Measurements from ENCODE around the gene FNTB.

The FNTB gene

DNA sequence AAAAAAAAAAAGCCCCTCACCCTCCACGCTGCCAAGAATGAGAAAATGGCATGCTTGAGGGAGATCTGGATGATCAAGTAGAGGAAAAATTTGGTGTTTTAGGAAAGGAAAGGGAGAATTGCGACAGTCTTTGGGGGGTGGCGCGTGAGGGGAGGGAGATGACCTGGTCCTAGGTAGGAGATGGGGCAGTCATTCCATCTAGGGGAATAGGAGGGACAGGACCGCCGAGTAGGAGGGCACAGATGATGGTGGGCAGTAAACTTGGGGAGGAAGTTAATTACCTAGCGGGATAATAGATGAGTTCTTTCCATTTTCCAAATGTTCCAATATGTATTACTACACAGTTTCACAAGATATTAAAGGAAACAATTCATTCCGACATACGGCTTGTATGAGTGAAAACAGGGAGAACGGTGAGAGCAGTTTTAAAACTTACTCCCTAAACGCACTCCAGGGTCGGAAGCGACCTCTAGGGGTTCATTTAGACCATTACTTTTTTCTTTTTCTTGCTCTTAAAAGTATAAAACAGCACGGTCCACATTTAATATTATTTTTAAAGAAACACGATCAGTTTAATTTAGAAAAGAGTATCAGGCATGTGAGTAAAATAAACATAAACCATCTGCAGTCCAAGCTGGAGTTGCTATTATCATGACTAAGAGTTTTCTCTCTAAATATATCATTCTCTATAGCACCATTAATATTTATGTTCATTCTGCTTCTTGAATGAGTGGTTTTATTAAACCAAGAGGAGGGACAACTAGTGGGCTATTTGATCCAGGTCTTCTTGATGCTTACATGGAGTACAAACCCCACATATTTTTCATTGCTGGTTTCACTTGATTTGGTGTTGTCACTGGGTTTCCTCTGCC lies 3.0 kb upstream of the FNTB start:
- DNase-seq: no peak

DNA sequence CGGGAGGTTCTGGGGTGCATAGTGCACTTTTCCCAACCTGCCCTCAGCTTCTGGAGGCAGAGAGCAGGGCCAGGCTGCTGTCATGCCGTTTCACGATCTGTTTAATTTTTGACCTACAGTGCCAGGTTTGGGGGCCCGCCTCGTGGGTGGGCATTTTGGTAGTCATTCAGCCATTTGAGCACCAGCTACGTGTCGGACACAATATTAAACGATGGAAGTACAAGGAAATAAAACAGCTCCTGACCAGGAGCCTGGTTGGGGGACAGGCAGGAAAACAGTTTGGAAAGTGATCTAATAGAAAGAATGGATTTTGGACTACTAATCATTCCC lies 708 bp downstream of the FNTB start:
- no peak for DNase-seq

DNA sequence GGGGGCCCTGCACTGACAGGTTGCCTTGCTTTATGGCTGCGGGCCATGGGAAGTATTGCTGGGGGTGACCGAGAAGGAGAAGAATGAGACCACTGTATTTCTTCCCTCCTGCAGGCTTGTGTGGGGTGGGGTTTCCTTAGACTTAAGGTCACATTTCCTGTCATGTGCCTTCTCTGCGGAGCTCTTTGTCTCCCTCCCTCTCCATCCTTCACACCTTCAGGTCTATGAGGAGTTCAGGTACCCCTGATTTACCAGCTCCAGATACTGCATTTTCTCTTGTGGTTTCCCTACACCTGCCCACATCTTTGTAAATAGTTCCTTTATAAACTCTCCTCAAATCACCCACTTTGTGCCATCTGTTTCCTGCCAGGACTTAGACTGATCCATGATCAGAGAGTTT lies 3.6 kb downstream of the FNTB start:
- no peak for DNase-seq

DNA sequence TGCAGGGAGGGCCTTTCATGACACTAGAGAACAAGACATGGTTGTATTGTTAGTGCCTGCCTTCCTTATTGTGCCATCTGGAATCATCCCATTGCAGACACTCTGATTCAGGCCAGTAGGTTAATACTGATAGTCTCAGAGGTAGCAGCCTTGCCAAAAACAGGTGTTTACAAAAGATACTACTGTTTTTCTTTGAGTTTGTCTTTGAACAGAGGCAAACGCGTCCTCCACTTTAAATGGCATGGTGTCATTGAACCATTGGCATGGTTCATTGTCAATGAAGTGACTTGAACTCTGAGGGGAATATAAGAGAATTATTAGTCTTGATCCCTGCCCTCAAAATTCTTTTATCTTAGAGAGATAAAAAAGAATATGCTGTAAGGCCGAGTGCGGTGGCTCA lies 4.2 kb downstream of the FNTB start:
- DNase-seq: no peak

DNA sequence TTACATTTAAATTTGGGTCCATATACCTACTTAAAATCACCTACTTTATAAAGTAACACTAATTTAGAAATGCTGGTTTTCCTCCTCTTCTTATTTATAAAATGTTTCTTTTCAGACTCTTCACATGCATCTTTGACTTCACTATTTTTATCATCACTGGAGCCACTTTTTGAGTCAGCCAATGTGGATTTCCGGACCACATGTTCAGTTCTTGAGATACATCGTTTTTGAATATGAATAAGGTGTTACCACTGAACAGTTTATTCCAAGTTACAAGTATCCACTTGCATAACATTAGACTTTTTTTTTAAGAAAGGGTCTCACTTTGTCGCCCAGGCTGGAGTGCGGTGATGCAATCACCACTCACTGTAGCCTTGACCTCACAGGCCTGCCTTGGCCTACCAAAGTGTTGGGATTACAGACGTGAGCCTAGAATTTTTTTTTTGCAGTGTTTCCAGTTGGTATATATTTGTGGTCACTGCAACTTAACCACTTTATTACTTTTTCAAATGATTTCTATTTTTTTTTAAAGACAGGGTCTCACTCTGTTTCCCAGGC lies 5.7 kb downstream of the FNTB start:
- no peak for DNase-seq

DNA sequence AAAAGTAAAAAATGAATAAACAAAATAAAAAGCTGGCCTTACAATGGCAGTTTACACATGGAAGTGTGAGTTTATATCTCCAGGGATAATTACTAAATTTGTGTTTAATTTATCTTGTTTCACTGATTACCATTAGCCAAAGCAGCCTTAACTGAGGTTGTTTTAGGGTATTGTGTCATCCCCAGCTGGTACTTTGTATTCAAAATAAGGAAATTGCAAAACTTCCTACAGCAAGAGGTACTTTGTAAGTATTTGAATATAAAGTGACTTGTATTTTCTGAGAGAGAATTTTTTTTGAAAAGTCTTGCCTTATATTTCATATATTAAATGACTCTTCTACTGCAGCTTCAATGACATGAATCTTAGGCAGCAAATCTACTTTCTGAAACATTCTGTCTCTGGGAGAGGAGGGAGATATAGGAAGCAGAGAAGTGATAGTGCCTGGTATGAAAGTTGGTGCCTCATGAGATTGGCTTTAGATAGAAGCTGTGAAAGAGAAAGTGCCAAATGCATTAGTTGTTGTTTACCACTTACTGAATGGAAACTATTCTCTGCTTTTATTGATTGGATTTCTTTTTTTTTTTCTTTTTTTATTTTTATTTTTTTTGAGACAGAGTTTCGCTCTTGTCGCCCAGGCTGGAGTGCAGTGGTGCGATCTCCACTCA lies 6.7 kb downstream of the FNTB start:
- no peak for DNase-seq

DNA sequence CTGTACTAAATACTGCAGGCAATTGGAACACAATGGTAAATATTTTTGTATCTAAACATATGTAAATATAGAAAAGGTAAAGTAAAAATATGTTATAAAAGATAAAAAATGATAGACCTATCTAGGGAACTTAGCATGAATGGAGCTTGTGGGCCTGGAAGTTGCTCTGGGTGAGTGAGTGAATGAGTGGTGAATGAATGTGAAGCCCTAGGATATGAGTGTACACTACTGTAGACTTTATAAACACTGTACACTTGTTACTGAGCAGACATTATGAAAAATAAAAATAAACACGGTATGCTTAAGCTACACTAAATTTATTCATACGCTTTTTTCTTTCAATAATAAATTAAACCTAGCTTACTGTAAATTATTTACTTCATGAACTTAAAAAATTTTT lies 7.8 kb downstream of the FNTB start:
- DNase-seq: no peak

DNA sequence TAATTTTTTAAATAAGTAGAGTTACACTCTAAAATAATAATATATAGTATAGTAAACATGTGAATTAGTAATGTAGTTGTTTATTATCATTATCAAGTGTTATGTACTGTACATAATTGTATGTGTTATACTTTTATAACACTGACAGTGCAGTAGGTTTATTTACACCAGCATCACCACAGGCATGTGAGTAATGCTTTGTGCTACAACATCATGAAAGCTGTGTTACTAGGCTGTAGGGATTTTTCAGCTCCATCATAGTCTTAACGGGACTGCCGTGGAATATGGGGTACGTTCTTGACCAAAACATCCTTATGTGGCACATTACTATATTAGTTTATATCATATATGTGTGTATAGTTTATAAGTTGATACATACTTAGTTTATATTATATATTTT lies 8.6 kb downstream of the FNTB start:
- no peak for DNase-seq

DNA sequence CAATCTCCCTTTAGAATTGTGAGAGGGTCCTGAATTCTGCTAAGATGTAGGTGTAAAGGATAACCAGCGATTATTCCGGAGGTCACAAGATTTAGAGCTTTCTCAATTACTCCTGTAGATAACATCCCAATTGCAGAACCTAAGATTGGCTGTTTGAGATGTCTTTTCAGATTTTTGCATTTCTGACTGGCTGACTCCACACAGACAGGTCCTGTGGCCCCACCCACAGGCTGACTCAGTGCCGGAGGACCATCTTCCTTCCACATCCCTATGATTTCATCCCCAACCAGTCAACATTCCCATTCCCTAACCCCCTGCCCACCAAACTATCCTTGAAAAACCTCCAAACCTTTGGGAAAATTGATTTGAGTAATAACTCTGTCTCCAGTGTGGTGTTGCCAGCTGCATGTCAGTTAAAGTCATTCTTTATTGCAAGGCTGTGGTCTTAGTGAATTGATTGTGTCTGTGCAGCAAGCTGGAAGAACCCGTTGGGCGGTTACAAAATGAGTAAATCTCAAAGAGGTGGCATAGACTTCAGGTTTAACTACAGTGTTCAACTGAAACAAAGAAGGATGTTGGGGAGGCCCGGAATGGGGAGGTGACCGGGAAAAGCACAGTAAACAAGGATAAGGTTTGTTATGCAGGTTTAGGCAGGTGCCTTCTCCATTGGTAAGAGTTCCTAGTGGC lies 10.6 kb downstream of the FNTB start:
- DNase-seq: no peak

DNA sequence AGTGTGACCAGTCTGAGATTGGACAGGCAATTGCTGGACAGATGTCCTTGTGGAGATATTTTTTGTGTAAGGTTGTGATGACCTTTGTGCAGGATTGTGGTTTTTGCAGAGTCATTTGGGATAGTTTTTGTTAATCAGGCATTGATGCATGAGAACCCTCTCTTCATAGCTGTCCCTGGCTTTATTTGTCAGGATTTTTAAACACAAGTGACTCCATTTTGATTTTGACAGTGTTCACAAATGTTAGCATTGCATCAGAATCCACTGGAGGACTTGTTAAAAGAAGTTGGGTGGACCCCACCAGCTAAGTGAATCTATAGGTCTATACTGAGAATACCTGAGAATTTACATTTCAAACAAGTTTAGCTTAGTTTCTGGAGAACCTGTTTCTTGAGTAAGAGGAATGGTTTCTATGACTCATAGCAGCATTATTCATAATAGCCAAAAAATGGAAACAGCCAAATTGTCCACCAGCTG lies 11.8 kb downstream of the FNTB start:
- no peak for DNase-seq

DNA sequence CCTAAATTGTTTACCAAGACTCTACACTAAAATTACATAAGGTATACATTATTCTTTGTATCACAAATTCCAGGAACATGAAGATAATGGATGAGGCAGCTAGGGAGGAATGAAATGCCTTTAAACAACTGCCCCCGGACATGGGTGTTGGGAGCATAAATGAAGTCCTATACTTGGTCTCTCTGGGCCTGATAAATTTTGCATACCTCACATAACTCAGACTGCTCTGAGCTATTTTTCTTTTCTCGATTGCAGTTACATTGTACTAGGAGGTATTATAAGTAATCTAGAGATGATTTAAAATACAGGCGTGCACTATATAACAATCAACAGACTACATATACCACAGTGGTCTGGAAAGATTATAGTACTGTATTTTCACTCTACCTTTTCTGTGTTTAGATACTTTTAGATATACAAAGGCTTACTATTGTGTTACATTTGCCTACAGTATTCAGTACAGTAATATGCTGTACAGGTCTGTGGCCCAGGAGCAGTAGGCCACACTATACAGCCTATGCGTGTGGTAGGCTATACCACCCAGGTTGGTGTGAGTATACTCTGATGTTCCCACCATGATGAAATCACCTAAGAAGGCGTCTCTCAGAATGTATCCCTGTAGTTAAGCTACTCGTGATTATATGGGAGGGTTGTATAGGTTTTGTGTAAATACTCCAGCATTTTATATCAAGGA lies 14.3 kb downstream of the FNTB start:
- DNase-seq: no peak

DNA sequence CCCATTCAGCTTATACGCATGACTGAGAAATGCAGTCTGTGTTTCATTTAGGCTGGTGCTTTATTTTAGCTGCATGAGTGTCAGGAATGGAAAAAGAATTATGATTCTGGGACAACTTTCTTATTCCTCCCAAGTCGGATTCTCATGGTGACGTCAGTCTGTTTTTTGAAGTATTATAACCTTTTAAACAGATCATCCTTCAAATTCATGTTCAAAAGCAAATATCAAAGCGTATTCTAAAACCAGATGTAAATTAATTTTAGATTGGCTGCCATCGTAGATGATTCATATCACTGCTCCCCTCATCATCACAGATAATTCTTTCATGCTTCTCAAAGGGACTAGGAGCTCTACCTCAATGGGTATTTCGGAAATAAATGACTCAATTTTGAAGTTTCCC lies 15.0 kb downstream of the FNTB start:
- DNase-seq: no peak

DNA sequence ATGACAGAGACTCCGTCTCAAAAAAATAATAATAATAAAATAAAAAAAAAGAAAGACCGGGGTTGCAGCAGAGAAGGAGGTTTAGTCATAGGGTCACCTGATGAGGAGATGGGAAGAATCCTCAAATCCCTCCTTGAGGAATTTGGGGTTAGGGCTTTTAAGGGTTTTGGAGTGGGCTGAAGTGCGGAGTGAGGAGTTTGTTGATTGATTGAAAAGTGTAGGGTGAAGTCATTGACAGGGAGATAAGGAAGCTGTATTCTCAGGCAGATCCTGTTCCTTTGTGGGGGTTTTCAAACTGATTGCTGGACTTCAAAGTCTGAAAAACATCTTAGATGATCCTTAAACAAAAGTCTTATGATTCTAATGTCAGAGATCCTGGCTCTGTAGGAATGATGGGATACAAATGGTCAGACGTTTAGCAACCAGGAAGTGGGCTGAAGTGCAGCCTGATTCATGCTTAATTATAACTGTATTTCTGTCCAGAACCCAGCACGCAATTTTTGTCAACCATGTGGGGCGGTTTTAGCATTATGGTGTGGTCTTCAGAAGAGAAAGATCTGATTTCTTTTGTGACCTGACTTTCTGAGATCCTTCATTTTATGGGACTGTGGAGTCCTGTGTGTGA lies 16.0 kb downstream of the FNTB start:
- no peak for DNase-seq

DNA sequence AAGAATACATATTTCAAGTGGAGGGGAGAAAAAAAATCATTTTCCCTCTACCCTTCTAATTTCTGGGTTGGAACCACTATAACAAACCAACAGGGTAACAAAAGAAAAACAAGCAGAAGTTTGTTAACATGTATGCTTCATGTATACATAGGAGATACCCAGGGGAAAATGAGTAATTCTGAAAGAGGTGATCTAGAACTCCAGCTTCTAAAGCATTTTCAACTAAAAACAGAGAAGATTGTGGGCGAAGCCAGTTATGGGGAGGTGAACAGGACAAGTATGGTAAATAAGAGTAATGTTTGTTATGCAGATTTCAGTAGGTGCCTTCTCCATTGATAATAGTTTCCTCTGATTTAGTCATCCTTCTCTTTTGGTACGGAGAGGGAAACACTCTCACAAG lies 16.7 kb downstream of the FNTB start:
- DNase-seq: no peak

DNA sequence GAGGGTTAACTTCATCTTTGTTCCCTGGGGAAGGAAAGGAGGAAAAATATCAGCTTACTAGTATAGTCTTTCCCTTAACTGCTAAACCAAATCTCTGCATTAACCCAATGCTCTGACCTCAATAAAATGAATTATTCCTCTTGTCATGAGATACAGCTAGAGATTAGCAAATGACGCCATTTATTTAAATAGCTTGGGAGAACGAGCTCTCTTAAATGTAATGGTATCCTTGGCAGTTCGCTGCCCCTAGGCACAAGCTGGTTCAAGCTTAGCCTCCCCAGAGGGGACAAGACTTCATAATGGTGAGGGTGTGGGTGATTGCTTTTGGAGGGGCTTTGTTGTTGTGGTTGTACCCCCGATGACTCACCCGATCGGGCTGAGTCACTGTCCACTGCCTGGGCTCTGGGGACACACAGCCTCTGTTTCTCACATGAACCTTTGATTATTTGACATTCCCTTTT lies 19.6 kb downstream of the FNTB start:
- DNase-seq: peak; percentile 20

DNA sequence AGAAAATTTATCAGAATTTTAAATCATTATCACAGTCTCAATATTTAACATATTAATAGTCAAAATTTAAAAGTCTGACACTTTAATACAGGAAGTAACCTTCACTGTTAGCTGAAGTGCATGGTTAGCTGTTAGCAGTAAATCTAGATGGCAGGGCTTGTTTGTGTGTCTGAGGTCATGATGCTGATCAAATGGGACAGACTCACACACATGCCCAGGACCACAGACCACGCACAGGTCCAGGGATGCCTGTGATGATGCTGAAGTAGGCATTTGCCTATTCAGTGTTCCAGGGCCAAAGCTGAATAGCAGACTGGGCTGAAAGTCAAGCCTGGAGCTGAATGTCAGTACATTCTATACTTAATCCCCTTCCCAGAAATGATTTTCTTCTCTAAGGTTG lies 20.5 kb downstream of the FNTB start:
- DNase-seq: no peak

DNA sequence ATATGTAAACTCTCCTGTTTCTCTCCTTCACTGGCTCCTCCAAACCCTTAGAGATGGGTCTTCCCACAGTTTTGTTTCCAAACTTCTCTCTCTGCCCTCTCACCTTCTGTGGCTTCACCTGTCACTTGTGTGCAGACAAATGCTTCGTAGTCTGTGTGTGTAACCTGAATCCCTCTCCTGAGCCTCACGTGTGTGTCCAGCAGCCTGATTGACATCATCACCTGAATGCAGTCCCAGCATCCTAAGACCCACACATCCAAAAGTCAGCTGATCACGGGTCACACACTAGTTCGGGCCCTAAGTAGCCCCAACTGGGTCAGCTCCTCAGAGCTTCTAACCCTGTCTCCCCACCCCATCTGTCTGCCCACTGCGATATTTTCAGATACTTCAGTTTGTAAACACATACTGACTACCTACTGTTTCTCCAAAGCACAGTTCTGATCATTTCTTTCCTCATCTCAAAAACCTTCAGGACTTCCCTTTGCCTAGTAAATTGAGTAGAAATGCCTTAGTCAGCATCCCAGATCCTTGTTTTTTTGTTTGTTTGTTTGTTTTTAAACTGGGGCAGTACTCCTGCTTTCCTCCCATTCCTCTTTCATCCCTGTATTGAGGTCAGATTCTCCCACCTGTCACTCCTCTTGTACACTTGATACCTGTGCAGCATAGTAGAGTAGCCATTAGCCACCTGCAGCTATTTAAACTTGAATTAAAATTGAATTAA lies 23.7 kb downstream of the FNTB start:
- DNase-seq: no peak

DNA sequence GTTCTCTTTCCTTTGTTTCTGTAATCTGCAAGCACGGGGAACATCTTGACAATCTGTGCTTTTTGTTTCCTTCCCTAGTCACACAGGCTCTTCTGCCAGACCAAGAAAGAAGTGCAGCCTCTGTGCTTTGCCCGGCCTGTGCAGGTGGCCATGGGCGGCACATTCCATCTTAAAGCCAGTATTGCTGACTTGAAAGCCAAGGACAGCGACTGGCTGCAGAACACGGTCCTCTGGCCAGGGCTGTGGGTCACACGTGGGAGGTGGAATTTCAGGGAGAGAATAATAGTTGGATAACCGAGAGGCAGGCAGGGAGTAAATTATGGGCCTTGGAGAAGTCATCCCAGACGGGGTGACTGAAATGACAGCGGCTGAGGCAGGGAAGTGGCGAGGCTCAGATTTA lies 24.8 kb downstream of the FNTB start:
- DNase-seq: no peak

DNA sequence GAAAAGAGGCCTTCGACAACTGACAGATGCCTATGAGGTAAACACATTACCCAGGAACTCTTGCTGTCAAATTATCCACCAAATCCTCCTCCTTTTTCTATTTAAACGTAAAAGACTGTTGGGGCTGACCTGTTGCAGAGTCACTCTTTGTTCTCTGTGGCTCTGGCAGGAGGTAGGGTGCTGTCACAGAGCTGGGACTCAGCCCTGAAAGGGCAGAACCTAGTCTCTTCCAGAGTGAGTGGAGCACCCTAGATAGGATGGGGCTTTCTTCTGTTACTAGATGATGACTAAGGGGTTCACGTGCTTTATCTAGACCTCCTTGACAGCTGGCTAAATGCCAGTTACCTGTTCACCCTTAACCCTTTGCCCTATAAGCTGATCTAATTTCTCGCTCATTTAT lies 25.7 kb downstream of the FNTB start:
- no peak for DNase-seq

DNA sequence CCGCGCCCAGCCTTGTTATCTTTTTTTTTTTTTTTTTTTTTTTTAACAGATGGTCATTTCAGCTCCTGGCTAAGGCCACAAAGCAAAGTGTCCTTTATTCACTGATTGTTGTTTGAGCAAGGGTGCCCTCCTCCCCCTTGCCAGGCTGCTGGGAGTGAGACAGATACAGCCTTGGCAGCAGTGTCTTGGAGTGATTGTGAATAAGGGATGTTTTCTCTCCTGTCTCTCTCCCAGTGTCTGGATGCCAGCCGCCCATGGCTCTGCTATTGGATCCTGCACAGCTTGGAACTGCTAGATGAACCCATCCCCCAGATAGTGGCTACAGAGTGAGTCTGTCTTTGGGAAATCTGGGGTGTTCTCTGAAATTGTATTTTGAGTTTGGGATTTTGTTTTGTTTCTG lies 28.7 kb downstream of the FNTB start:
- DNase-seq: no peak

DNA sequence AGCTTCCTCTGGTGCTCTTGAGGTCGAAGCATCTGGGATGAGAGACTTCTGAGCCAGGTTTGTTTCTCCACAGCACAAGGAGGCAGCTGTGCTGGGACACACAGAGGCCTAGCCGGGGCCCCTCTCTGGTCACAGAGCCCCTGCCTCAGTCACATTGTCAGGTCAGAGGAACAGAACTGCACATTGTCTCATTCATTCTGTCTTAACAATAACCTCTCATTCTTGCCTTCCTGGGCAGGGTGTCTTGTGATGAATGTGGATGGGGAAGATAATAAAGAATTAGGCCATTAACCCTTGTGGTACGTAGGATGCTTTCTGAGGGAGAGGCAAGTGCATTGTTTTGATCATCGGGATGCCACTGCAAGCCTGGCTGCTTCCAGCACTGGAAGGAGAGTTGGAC lies 29.8 kb downstream of the FNTB start:
- no peak for DNase-seq

Data from T1000 (cell line).